ENCODE measurements around the gene COL4A6.

Gene COL4A6

DNA sequence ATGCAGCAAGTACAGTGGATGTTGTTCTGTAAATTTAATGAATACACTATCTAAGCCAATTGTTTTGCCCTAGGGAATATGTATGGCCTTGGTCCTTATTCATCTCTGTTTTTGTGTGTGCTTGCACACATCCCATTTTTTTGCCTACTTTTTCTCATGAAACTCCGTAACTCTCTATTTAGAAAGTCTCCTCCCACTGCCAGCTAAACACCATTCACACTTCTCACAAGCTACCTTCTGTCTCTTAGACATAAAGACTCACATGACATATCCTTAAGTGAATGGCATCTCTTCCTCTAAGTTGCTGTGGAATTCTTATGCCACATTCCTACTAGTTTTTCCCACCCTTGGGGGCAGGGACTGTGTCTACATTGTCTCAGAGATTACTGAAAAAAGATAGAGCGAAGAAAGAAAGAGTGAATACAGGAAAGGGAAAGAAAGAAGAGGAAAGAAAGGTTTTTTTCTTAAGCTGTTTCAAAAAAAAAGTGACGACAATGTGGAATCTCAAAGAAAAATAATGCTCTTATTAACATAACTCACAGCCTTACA is 229.1 kb downstream of the COL4A6 start:
- FAIRE-seq: no peak

DNA sequence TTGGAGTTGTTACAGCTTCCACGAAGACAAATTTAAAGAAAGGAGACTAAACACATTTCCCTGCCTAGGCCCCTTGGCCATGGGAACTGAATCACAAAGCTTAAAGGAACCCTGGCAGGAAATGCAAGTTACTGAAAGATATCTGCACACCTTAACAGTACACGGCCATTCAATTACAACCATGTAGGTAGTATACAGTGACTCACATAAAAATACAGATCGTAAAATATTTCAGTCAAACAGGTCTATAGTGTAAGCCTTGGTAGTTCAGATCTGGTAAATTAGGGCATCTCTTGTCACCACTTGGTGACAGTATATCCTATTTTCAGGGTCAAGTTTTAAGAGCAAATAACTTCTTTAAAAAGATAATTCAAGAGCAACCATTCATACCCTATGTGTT is 234.7 kb downstream of the COL4A6 start:
- FAIRE-seq: no peak

- FAIRE-seq: no peak
Observed at GRCh38 chrX:108199691-108200090, 238.5 kb downstream of the COL4A6 start.

- FAIRE-seq: no peak
Observed at GRCh38 chrX:108199041-108199440, 239.2 kb downstream of the COL4A6 start.

GRCh38 chrX:108198420-108198819 is 239.8 kb downstream of the COL4A6 start:
- no peak for FAIRE-seq

DNA sequence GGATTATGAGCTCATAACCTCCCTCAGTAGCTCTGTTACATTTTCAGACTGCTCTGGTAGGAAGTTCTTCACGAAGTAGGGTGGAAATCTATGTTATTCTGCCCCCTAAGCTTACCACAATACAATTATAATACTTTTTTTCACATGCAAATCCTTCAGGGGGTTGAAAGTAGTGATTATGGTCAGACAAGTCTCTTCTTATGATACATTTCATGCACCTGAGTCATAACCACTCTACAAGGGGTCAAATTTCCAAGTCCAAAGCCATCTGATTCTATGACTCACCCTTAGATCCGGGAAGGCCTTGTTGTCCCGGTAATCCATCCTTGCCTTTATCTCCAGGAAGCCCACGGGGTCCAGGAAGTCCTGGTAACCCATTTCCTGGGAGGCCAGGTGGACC is 251.4 kb downstream of the COL4A6 start:
- FAIRE-seq: no peak

DNA sequence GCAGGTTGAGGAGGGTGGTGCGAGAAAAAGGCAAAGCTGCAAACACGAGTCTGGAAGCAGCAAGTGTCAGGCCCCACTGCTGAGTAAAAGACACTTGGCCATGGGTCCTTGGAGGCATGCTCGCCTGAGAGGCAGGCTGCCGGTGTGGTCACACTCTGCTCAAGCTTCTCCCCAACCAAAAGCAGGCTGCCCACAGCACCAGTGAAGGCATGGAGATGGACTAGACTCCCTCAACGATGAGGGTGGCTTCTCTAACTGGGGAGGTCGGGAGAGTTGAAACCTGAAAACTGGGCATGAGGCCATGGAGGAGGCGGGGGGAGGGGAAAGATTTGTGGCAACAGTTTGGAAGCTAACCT is 260.1 kb downstream of the COL4A6 start:
- FAIRE-seq: no peak

DNA sequence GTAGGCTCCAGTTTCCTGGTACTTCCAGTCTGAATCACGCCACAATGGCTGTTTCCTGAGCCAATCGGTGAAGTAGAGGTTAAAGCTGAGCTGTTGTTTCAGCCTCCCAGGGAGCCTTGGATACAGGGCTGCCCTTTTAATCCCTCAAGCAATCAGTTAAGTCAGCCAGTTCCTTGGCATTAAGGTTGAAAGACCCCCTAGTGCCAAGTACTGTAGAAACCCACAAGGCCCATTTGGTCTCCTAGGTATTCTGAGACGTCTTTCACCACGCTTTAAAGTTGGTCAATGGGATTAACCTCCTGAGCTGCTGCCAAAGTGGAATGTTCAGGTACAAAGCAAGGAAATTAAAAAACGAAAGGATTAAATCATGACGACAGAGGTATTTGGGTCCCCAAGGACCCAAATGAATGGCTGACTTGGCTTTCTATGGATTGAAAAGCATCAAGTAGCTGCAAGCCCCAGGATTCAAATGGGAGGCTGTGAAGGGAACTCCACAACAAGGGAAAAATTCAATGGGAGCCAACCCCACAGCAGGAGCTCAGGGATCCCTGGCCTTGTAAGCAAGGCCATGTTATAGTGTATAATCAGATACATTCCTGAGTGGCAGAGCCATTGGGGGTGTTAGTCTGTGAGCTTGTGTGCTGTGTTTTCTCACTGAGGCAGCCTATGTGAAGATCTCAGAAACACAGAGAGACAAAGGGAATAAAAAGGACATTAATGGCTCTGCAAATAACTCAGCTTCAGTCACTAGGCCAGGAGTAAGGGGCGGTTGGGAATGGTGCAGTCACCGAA is 260.7 kb downstream of the COL4A6 start:
- FAIRE-seq: no peak

GRCh38 chrX:108173874-108174273 is 264.3 kb downstream of the COL4A6 start:
- FAIRE-seq: no peak

GRCh38 chrX:108171671-108172070 is 266.6 kb downstream of the COL4A6 start:
- no peak for FAIRE-seq

GRCh38 chrX:108169768-108170167 is 268.5 kb downstream of the COL4A6 start:
- no peak for FAIRE-seq

DNA sequence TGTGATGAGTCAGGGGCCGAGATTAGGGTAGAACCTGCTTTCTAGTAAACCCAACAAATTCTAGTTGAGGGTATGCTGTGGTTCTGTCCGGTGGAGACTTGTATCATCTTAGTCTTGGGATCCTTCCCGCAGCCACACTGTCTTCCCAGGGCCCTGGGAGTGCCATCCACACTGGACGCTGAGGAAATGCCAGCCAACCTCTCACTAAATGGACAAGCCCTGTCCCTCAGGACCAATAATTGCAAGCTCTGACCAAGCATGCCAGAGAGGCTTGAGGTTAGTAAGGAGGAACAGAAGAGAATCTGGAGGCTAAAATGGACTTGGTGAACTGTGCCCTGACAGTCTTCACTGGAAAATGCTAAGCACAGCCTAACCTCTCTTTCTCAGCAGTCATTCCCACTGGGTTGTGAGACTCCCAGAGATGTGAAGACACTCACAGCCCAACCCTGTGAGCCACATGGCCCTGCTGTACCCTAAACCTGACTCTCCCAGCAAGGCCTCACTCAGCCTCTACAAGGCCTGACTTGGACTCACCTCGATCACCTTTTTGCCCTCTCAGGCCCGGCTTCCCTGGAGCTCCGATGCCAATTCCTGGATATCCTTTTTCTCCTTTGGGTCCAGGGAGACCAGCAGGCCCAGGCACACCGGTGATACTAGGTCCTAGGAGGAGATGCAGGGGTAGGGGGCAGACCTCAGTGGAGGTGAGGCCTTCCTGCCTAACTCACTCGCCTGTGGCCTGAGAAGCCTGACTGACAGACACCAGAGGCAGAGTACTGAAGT is 269.1 kb downstream of the COL4A6 start:
- FAIRE-seq: no peak

GRCh38 chrX:108167211-108167872 is 270.9 kb downstream of the COL4A6 start:
- no peak for FAIRE-seq

GRCh38 chrX:108165383-108166111 is 272.7 kb downstream of the COL4A6 start:
- FAIRE-seq: no peak

- no peak for FAIRE-seq
Observed at GRCh38 chrX:108163333-108164082, 274.7 kb downstream of the COL4A6 start.

- FAIRE-seq: no peak
Observed at GRCh38 chrX:108162265-108162664, 276.0 kb downstream of the COL4A6 start.

DNA sequence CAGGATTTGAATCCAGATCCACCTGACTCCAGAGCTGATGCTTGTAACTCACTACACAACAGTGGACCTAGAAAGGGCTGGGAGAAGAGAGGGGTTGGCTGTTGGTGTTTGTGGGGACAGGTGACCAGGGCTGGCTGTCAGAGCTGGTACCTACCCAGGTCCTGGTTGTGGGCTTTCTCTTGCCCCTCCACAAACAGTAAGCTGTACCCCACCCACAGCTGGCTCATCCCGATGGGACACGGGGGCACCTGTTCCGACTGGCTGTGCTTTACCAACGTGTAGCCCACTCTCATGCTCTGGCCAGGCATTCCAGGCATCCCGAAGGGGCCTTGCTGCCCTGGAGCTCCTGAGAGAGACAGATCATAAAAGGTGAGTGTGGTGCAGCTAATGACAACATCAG is 277.9 kb downstream of the COL4A6 start:
- no peak for FAIRE-seq

GRCh38 chrX:108159028-108159670 is 279.1 kb downstream of the COL4A6 start:
- no peak for FAIRE-seq

DNA sequence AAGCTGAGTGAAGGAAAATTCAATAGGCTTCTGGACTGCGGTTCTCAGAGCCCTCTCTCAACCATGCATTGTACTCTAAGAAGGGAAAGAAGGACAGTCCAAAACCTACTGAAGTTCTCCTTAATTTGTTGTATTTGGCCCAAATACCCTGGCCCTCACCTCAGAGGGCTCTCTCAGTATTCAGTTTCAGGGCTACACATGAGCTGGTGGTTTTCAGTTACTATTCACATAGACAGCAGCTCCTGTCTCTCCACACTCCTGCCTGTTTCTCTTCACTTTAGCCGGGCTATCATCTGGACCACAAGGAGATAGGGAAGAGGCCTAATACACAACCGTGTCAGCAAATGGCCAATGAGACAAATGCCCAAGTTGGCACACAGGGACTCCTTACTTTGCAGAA is 280.6 kb downstream of the COL4A6 start:
- no peak for FAIRE-seq

DNA sequence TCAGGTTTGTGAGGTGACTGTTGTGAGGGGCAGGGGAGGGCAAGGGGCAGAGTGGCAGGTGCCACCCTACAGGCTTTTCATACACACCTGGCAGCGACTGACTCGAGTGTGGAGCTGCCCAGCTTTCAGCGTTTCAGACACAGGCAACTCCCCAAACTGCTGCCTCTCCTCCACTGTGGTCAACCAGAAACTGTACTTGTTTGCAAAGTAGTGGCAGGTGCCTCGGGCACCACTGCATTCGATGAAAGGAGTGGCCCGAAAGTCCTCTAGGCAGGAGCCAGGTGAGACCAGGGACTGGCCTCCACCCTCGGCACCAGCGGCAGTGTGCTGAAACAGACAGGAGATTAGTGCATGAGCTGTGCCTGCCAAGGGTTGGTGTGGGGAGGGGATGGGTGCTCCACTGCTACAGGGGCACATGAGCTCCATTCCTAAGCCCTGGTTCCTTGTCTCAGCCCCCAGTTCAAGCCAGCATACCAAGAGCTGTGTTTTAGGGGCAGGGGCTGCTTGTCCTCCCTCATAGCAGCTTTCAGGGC is 281.2 kb downstream of the COL4A6 start:
- no peak for FAIRE-seq

GRCh38 chrX:108156082-108156481 is 282.1 kb downstream of the COL4A6 start:
- no peak for FAIRE-seq

All from TTC549 (cell line).